ENCODE results near the gene PCDHAC2.

Gene PCDHAC2

GRCh38 chr5:140978260-140978659, 12.0 kb downstream of the PCDHAC2 start:
- DNase-seq (ENCODE audit: low spot score) = no peak
- ChIA-PET POLR2A (ENCODE audit: low non-redundant PET) (no interaction called here), CTCF (interaction anchor here (0.5 to 1.7 kb wide), 6 partner anchors 62 to 1104 kb away, joined by 3 to 5 read pairs (median 4); no protein-coding TSS in a partner anchor)
- no peak for TF ChIP-seq CTCF (conservative IDR thresholded peaks at IDR 0.05; ENCODE audit: low read depth)
- no peak overlapping the region; the same call in 1 of the 2 replicates for H3K27ac ChIP-seq

GRCh38 chr5:140978983-140979382, 12.7 kb downstream of the PCDHAC2 start:
- POLR2A ChIA-PET (ENCODE audit: low non-redundant PET) = no interaction called here
- TF ChIP-seq CTCF (conservative IDR thresholded peaks at IDR 0.05; ENCODE audit: low read depth) = no peak
- CTCF ChIA-PET = interaction anchor here (0.6 to 1.7 kb wide), 3 partner anchors 61 to 137 kb away, joined by 3 to 5 read pairs (median 4); no protein-coding TSS in a partner anchor
- DNase-seq (ENCODE audit: low spot score) = no peak
- H3K27ac ChIP-seq = no peak overlapping the region

- no peak for DNase-seq (ENCODE audit: low spot score)
- H3K27ac ChIP-seq = no peak overlapping the region
- ChIA-PET POLR2A (ENCODE audit: low non-redundant PET) (no interaction called here), CTCF (interaction anchor here (1.0 kb wide), 1 partner anchor 15 kb away, joined by 4 read pairs; the partner anchor contains the start of gene PCDHAC2)
- TF ChIP-seq CTCF (conservative IDR thresholded peaks at IDR 0.05; ENCODE audit: low read depth) = no peak
Measured at GRCh38 chr5:140982083-140982716, 15.9 kb downstream of the PCDHAC2 start.

- ChIA-PET CTCF (interaction anchor here (0.7 kb wide), 1 partner anchor 236 kb away, joined by 3 read pairs; no protein-coding TSS in a partner anchor), POLR2A (ENCODE audit: low non-redundant PET) (no interaction called here)
- no peak overlapping the region for H3K27ac ChIP-seq
- DNase-seq (ENCODE audit: low spot score) = no peak
- no peak for TF ChIP-seq CTCF (conservative IDR thresholded peaks at IDR 0.05; ENCODE audit: low read depth)
Measured at GRCh38 chr5:140986117-140986521, 19.8 kb downstream of the PCDHAC2 start.

GRCh38 chr5:140988100-140988499, 21.8 kb downstream of the PCDHAC2 start:
- no peak for TF ChIP-seq CTCF (conservative IDR thresholded peaks at IDR 0.05; ENCODE audit: low read depth)
- ChIA-PET POLR2A (ENCODE audit: low non-redundant PET) (no interaction called here), CTCF (no interaction called here)
- no peak overlapping the region for H3K27ac ChIP-seq
- no peak for DNase-seq (ENCODE audit: low spot score)

GRCh38 chr5:140988608-140989007, 22.3 kb downstream of the PCDHAC2 start:
- H3K27ac ChIP-seq = no peak overlapping the region
- no peak for TF ChIP-seq CTCF (conservative IDR thresholded peaks at IDR 0.05; ENCODE audit: low read depth)
- DNase-seq (ENCODE audit: low spot score) = no peak
- CTCF ChIA-PET = interaction anchor here (0.5 kb wide), 1 partner anchor 1355 kb away, joined by 4 read pairs; no protein-coding TSS in a partner anchor
- POLR2A ChIA-PET (ENCODE audit: low non-redundant PET) = interaction anchor here (0.7 kb wide), 1 partner anchor 46 kb away, joined by 3 read pairs; no protein-coding TSS in a partner anchor

Measured in RWPE1 (cell line).